DOHH2 (cell line): ENCODE data around the gene C10orf105.

Experiments
- H3F3A ChIP-seq: fragments of 200-600 bp; sonication (generic), shearing (Covaris generic); 2 replicates; pipeline ENCODE4 v1.6.0; 2016; ENCODE audit warnings: antibody characterized with exemption, mild to moderate bottlenecking; ENCODE audit not compliant: control insufficient read depth, insufficient read depth
- H3K27ac ChIP-seq: fragments of 200-600 bp; sonication (generic); 2 replicates; pipeline ENCODE4 v1.5.1; 2014; ENCODE audit warnings: low read depth, mild to moderate bottlenecking, low read length, moderate library complexity
- H3K27me3 ChIP-seq: fragments of 200-600 bp; sonication (generic); 2 replicates; pipeline ENCODE4 v1.6.1; 2014; ENCODE audit warnings: mild to moderate bottlenecking, low read length, mixed read lengths; ENCODE audit not compliant: control insufficient read depth
- H3K36me3 ChIP-seq: fragments of 200-600 bp; sonication (generic); 2 replicates; pipeline ENCODE4 v1.6.1; 2014; ENCODE audit warnings: mild to moderate bottlenecking, low read length, moderate library complexity, mixed read lengths; ENCODE audit not compliant: control insufficient read depth
- H3K4me1 ChIP-seq: fragments of 200-600 bp; sonication (generic); 2 replicates; pipeline ENCODE4 v1.6.1; 2014; ENCODE audit warnings: mild to moderate bottlenecking, low read length, mixed read lengths; ENCODE audit not compliant: control insufficient read depth
- H3K4me2 ChIP-seq: fragments of 200-600 bp; sonication (generic); 2 replicates; pipeline ENCODE4 v1.6.0; 2014; ENCODE audit warnings: mild to moderate bottlenecking, low read length, moderate library complexity
- H3K4me3 ChIP-seq: fragments of 200-600 bp; sonication (generic); 2 replicates; pipeline ENCODE4 v1.5.1; 2014; ENCODE audit warnings: mild to moderate bottlenecking, low read length, mixed read lengths
- H3K79me2 ChIP-seq: fragments of 200-600 bp; sonication (generic); 2 replicates; pipeline ENCODE4 v1.6.1; 2014; ENCODE audit warnings: mild to moderate bottlenecking, low read length, mixed read lengths; ENCODE audit not compliant: control insufficient read depth
- H3K9me2 ChIP-seq: fragments of 200-600 bp; sonication (generic); replicated peaks from 2 replicates; pipeline ENCODE4 v1.6.1; 2014; ENCODE audit warnings: mild to moderate bottlenecking, low read length, mixed read lengths; ENCODE audit not compliant: control insufficient read depth
- H3K9me3 ChIP-seq: fragments of 200-600 bp; sonication (generic); 2 replicates; pipeline ENCODE4 v1.6.1; 2014; ENCODE audit warnings: antibody characterized with exemption, low read length, mixed read lengths; ENCODE audit not compliant: control insufficient read depth, insufficient read depth
- H4K20me1 ChIP-seq: fragments of 200-600 bp; sonication (generic); 2 replicates; pipeline ENCODE4 v1.6.0; 2014; ENCODE audit warnings: low read depth, mild to moderate bottlenecking, antibody characterized with exemption, low read length, moderate library complexity; ENCODE audit not compliant: control insufficient read depth, insufficient read depth
- EZH2phosphoT487 ChIP-seq: fragments of 200-600 bp; sonication (generic); IDR thresholded peaks from 2 replicates; pipeline ENCODE4 v1.6.1; 2017; ENCODE audit warnings: borderline replicate concordance, mild to moderate bottlenecking, antibody characterized with exemption, low read length, moderate library complexity, mixed read lengths
- TF ChIP-seq, protein P1 (sequence below): fragments of 200-600 bp; sonication (generic); IDR thresholded peaks from one replicate; pipeline ENCODE4 v1.5.1; 2014; ENCODE audit warnings: antibody characterized with exemption, mild to moderate bottlenecking, low read depth, low read length; ENCODE audit not compliant: poor library complexity, severe bottlenecking

C10orf105 gene

DNA sequence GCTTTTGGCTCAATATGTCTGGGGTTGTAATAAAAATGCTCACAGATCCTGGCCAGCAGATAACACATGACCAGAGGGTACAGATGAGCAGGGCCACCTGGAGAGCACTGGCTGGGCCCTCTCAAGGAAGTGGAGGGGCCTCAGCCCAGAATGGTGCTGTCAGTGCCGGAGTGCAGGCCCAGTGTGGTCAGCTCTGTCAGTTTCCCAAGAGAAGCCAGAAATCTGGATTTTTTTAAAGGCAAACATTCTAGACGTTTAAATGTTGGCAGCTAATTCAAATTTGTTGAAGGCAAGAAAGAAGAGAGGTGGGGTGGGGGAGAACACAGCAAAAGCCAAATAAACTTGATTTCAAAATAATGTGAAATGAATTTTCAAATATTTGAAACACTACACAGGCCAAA, 2.0 kb downstream of the C10orf105 start:
- TF ChIP-seq EZH2phosphoT487, result no peak
- TF ChIP-seq, protein P1, sequence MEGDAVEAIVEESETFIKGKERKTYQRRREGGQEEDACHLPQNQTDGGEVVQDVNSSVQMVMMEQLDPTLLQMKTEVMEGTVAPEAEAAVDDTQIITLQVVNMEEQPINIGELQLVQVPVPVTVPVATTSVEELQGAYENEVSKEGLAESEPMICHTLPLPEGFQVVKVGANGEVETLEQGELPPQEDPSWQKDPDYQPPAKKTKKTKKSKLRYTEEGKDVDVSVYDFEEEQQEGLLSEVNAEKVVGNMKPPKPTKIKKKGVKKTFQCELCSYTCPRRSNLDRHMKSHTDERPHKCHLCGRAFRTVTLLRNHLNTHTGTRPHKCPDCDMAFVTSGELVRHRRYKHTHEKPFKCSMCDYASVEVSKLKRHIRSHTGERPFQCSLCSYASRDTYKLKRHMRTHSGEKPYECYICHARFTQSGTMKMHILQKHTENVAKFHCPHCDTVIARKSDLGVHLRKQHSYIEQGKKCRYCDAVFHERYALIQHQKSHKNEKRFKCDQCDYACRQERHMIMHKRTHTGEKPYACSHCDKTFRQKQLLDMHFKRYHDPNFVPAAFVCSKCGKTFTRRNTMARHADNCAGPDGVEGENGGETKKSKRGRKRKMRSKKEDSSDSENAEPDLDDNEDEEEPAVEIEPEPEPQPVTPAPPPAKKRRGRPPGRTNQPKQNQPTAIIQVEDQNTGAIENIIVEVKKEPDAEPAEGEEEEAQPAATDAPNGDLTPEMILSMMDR, result no peak
- Histone ChIP-seq H3K9me2 (no peaks in the 10 kb centered on the region), H3K9me3 (no peaks in the 10 kb centered on the region), H3K4me2 (no peak overlapping the region), H3K27me3 (0 out of 2 replicates have a peak, but pooled peaks cover 3% of the 10 kb centered on the region), H4K20me1 (no peaks in the 10 kb centered on the region), H3K4me3 (no peak overlapping the region), H3K27ac (no peak overlapping the region), H3K79me2 (no peaks in the 10 kb centered on the region), H3F3A (no peaks in the 10 kb centered on the region), H3K36me3 (no peaks in the 10 kb centered on the region), H3K4me1 (peaks cover 10% of the 10 kb centered on the region)

DNA sequence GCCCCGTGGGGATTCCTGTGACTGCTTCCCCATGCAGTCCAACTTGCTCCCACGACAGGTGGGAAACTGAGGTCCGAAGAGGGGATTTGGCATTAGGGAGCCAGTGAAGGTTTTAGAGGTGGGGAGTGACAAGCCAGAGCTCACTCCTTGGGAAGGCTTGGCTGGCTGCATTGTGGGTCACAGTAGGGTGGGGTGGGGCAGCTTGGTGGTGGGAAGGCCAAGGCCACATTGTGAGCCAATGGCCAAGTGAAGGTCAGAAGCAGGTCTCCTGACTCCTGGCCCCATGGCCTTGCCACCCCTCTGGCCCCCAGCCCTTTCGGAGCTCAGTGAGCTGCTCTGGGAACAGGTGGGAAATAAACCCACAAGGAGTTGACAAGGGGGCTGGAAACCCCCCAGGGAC, 2.5 kb downstream of the C10orf105 start:
- Histone ChIP-seq H3K4me2 (no peak overlapping the region), H3K4me3 (no peak overlapping the region), H3K9me3 (no peaks in the 10 kb centered on the region), H3K27me3 (0 out of 2 replicates have a peak, but pooled peaks cover 3% of the 10 kb centered on the region), H3K9me2 (no peaks in the 10 kb centered on the region), H3K4me1 (peaks cover 14% of the 10 kb centered on the region), H3K36me3 (no peaks in the 10 kb centered on the region), H3F3A (no peaks in the 10 kb centered on the region), H3K79me2 (no peaks in the 10 kb centered on the region), H4K20me1 (no peaks in the 10 kb centered on the region), H3K27ac (no peak overlapping the region)
- TF ChIP-seq, protein P1, result no peak
- no peak for TF ChIP-seq EZH2phosphoT487

DNA sequence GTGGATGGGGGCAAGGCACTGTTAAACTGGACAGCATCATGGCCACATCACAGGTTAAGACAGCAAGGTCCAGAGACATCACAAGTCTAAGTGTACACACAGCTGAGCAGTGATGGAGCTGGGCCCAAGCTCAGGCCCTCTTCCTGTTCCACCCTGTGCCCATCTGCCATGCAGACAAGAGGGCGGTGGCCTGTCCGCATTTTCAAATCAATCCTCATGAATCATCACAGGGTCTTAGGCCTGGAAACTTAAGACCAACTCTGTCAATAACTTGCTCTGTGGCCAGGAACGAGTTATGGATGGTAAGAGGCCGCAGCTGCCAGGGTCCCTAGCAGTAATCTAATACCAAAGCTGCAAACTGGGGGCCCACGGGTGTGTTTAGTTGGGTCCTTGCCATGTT, 3.2 kb downstream of the C10orf105 start:
- Histone ChIP-seq H3K27me3 (0 out of 2 replicates have a peak, but pooled peaks cover 3% of the 10 kb centered on the region), H3K4me1 (peaks cover 14% of the 10 kb centered on the region), H3K9me3 (no peaks in the 10 kb centered on the region), H3K4me3 (no peak overlapping the region), H4K20me1 (no peaks in the 10 kb centered on the region), H3K36me3 (no peaks in the 10 kb centered on the region), H3F3A (no peaks in the 10 kb centered on the region), H3K9me2 (no peaks in the 10 kb centered on the region), H3K79me2 (no peaks in the 10 kb centered on the region), H3K4me2 (no peak overlapping the region), H3K27ac (no peak overlapping the region)
- TF ChIP-seq, protein P1, result no peak
- no peak for TF ChIP-seq EZH2phosphoT487
